ENCODE measurements around the gene LYVE1.

Gene LYVE1

GRCh38 chr11:10568486-10568941, at the start of gene LYVE1:
Gene LYVE1, minus strand, starts transcription at chr11:10568665. Its CDS starts 133 bp downstream, at chr11:10568532.
- TF ChIP-seq RAD21 (IDR thresholded peaks at IDR 0.05; ENCODE audit: low read depth) (no peak), EGR1 (IDR thresholded peaks at IDR 0.05) (no peak), NFIC (IDR thresholded peaks at IDR 0.05) (no peak)

- TF ChIP-seq EP300 (IDR thresholded peaks at IDR 0.05; ENCODE audit: borderline replicate concordance) (no peak), FOXM1 (IDR thresholded peaks at IDR 0.05; ENCODE audit: borderline replicate concordance, low read depth) (no peak), TEAD4 (IDR thresholded peaks at IDR 0.05) (no peak), TAF1 (IDR thresholded peaks at IDR 0.05; ENCODE audit: low read depth) (no peak), CEBPB (IDR thresholded peaks at IDR 0.05) (no peak), TCF12 (IDR thresholded peaks at IDR 0.05; ENCODE audit: low read depth) (no peak), RAD21 (IDR thresholded peaks at IDR 0.05; ENCODE audit: low read depth) (no peak), EGR1 (IDR thresholded peaks at IDR 0.05) (no peak), NFIC (IDR thresholded peaks at IDR 0.05) (no peak), ZBTB7A (IDR thresholded peaks at IDR 0.05; ENCODE audit: low read depth) (no peak), REST (IDR thresholded peaks at IDR 0.05; ENCODE audit: low read depth) (no peak), CREB1 (IDR thresholded peaks at IDR 0.05; ENCODE audit: low read depth) (no peak), YY1 (IDR thresholded peaks at IDR 0.05; ENCODE audit: low read depth) (no peak)
- TF ChIP-seq, protein P1, sequence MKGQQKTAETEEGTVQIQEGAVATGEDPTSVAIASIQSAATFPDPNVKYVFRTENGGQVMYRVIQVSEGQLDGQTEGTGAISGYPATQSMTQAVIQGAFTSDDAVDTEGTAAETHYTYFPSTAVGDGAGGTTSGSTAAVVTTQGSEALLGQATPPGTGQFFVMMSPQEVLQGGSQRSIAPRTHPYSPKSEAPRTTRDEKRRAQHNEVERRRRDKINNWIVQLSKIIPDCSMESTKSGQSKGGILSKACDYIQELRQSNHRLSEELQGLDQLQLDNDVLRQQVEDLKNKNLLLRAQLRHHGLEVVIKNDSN (IDR thresholded peaks at IDR 0.05), result no peak
- TF ChIP-seq, protein P2, sequence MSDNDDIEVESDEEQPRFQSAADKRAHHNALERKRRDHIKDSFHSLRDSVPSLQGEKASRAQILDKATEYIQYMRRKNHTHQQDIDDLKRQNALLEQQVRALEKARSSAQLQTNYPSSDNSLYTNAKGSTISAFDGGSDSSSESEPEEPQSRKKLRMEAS (IDR thresholded peaks at IDR 0.05), result no peak
Measured at GRCh38 chr11:10617551-10617950, 49.1 kb upstream of the LYVE1 start.

GRCh38 chr11:10611979-10612862, 43.8 kb upstream of the LYVE1 start:
- TF ChIP-seq CREB1 (IDR thresholded peaks at IDR 0.05; ENCODE audit: low read depth) (no peak), TEAD4 (IDR thresholded peaks at IDR 0.05) (no peak), FOXM1 (IDR thresholded peaks at IDR 0.05; ENCODE audit: borderline replicate concordance, low read depth) (no peak), CEBPB (IDR thresholded peaks at IDR 0.05) (no peak), EGR1 (IDR thresholded peaks at IDR 0.05) (no peak), ZBTB7A (IDR thresholded peaks at IDR 0.05; ENCODE audit: low read depth) (no peak), REST (IDR thresholded peaks at IDR 0.05; ENCODE audit: low read depth) (no peak), NFIC (IDR thresholded peaks at IDR 0.05) (no peak), EP300 (IDR thresholded peaks at IDR 0.05; ENCODE audit: borderline replicate concordance) (no peak), YY1 (IDR thresholded peaks at IDR 0.05; ENCODE audit: low read depth) (no peak), RAD21 (IDR thresholded peaks at IDR 0.05; ENCODE audit: low read depth) (no peak), TCF12 (IDR thresholded peaks at IDR 0.05; ENCODE audit: low read depth) (no peak), TAF1 (IDR thresholded peaks at IDR 0.05; ENCODE audit: low read depth) (no peak)
- TF ChIP-seq, protein P2 (IDR thresholded peaks at IDR 0.05), result no peak
- TF ChIP-seq, protein P1 (IDR thresholded peaks at IDR 0.05), result no peak

- no peak for TF ChIP-seq RAD21 (IDR thresholded peaks at IDR 0.05; ENCODE audit: low read depth)
Measured at GRCh38 chr11:10609636-10610035, 41.2 kb upstream of the LYVE1 start.

GRCh38 chr11:10608584-10608983, 40.1 kb upstream of the LYVE1 start:
- no peak for TF ChIP-seq NFIC (IDR thresholded peaks at IDR 0.05)
- TF ChIP-seq TCF12 (IDR thresholded peaks at IDR 0.05; ENCODE audit: low read depth), result no peak
- no peak for TF ChIP-seq CEBPB (IDR thresholded peaks at IDR 0.05)
- no peak for TF ChIP-seq EP300 (IDR thresholded peaks at IDR 0.05; ENCODE audit: borderline replicate concordance)
- no peak for TF ChIP-seq FOXM1 (IDR thresholded peaks at IDR 0.05; ENCODE audit: borderline replicate concordance, low read depth)
- TF ChIP-seq, protein P2 (IDR thresholded peaks at IDR 0.05), result no peak

All from Ishikawa (cell line).